Breast epithelium (tissue), 3 donors: ENCODE data around the gene TAF7.
"Not testable (repeated sequence)": the region's sequence is repeated elsewhere in the genome, so short reads cannot be mapped to it uniquely, and the experiment has no call there.

ENCODE experiments used
- POLR2AphosphoS5 ChIP-seq, 3 donors: sonication (generic); formaldehyde crosslinking; IDR thresholded peaks; one replicate each; pipeline ENCODE4 v1.6.1; 2017; ENCODE audit warnings: antibody characterized with exemption in 3 of 3
- TF ChIP-seq, protein P1 (sequence below), 3 donors: fragments of 450-650 bp; IDR thresholded peaks; one replicate each; pipeline ENCODE4 v1.5.1; 2016 to 2017; ENCODE audit warnings: antibody characterized with exemption in 3 of 3, mild to moderate bottlenecking in 3 of 3, moderate library complexity in 3 of 3

DNA sequence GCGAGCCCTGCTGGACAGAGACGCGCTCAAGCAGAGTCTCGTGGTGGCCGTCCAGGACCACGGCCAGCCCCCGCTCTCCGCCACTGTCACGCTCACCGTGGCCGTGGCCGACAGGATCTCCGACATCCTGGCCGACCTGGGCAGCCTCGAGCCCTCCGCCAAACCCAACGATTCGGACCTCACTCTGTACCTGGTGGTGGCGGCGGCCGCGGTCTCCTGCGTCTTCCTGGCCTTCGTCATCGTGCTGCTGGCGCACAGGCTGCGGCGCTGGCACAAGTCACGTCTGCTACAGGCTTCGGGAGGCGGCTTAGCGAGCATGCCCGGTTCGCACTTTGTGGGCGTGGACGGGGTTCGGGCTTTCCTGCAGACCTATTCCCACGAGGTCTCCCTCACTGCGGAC lies 12.0 kb upstream of the TAF7 start:
- TF ChIP-seq, protein P1, sequence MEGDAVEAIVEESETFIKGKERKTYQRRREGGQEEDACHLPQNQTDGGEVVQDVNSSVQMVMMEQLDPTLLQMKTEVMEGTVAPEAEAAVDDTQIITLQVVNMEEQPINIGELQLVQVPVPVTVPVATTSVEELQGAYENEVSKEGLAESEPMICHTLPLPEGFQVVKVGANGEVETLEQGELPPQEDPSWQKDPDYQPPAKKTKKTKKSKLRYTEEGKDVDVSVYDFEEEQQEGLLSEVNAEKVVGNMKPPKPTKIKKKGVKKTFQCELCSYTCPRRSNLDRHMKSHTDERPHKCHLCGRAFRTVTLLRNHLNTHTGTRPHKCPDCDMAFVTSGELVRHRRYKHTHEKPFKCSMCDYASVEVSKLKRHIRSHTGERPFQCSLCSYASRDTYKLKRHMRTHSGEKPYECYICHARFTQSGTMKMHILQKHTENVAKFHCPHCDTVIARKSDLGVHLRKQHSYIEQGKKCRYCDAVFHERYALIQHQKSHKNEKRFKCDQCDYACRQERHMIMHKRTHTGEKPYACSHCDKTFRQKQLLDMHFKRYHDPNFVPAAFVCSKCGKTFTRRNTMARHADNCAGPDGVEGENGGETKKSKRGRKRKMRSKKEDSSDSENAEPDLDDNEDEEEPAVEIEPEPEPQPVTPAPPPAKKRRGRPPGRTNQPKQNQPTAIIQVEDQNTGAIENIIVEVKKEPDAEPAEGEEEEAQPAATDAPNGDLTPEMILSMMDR (IDR thresholded peaks at IDR 0.05), result not testable (repeated sequence)
- not testable (repeated sequence) for TF ChIP-seq POLR2AphosphoS5 (IDR thresholded peaks at IDR 0.05)
